ENCODE measurements around the gene PAQR4. TPM values are rescaled to one million over a fixed set of nuclear protein-coding genes. Genes with fewer than 3 reads are reported as not detected.

PAQR4 gene
- total and polyA plus RNA-seq, 2 donors (not counting 1 experiment from before 2014, with no cell fraction given), result 1.5 to 3.0 TPM

- no peaks in the 10 kb centered on the region for H3K9me3 ChIP-seq (ENCODE audit: control insufficient read depth, insufficient read depth, low read depth, low read length)
- no peaks in the 10 kb centered on the region for H4K20me1 ChIP-seq (ENCODE audit: control insufficient read depth, extremely low read depth, insufficient read depth, low read length)
- no peaks in the 10 kb centered on the region for H3K27me3 ChIP-seq (ENCODE audit: control insufficient read depth, insufficient read depth, low read length)
- H3K79me2 ChIP-seq (ENCODE audit: control insufficient read depth, insufficient read depth, low read length), result no peaks in the 10 kb centered on the region
- DNase-seq (ENCODE audit: low read depth in 2 of 2), result no peak
- no peaks in the 10 kb centered on the region for H3K4me1 ChIP-seq (ENCODE audit: control insufficient read depth, extremely low read depth, insufficient read depth, low read length)
- no peak overlapping the region for H3K4me2 ChIP-seq (ENCODE audit: extremely low read depth, insufficient read depth, low read length)
- TF ChIP-seq CTCF (conservative IDR thresholded peaks at IDR 0.05 in 1 of 2, IDR thresholded peaks at IDR 0.05 in 1 of 2; ENCODE audit: low read depth in 1 of 2, low read length in 2 of 2) (no peak), EZH2 (IDR thresholded peaks at IDR 0.05; ENCODE audit: low read length, missing control alignments) (no peak)
- H3K4me3 ChIP-seq (replicated peaks in 1 of 4; ENCODE audit: control extremely low read depth in 1 of 4, insufficient read depth in 1 of 4, low read depth in 3 of 4, low read length in 4 of 4), result no peak overlapping the region
- H3K27ac ChIP-seq (ENCODE audit: insufficient read depth, low read length), result no peak overlapping the region
- no peaks in the 10 kb centered on the region for H3K36me3 ChIP-seq (ENCODE audit: control insufficient read depth, insufficient read depth, low read length)
- H3K9ac ChIP-seq (ENCODE audit: insufficient read depth, low read length), result no peak overlapping the region
- no peak overlapping the region for H2AFZ ChIP-seq (ENCODE audit: low read length)
Measured at GRCh38 chr16:2992383-2993081, 23.4 kb downstream of the PAQR4 start.

DNA sequence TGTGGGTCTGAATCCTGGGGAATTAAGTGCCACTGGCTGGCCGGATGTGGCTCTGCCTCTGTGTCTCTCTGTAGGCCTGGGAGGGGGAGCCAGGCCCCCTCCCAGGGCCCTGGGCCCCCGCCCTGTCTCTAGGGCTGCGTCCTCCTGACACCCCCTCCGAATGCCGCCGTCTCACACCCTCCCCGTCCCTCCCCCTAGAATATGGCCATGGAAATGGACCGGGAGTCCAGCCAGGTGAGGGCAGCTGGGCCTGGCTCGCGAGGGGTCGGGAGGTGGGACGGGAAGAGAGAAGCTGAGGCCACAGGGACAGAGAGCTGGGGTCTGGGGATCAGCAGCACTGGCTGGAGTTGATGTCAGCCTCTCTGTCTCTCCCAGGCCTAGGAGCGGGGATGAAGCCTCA, 27.1 kb downstream of the PAQR4 start:
- no peak overlapping the region for H3K4me2 ChIP-seq (ENCODE audit: extremely low read depth, insufficient read depth, low read length)
- DNase-seq (ENCODE audit: low read depth in 2 of 2), result no peak
- H4K20me1 ChIP-seq (ENCODE audit: control insufficient read depth, extremely low read depth, insufficient read depth, low read length), result no peaks in the 10 kb centered on the region
- no peak overlapping the region for H3K4me3 ChIP-seq (replicated peaks in 1 of 4; ENCODE audit: control extremely low read depth in 1 of 4, insufficient read depth in 1 of 4, low read depth in 3 of 4, low read length in 4 of 4)
- no peak overlapping the region for H3K9ac ChIP-seq (ENCODE audit: insufficient read depth, low read length)
- H3K4me1 ChIP-seq (ENCODE audit: control insufficient read depth, extremely low read depth, insufficient read depth, low read length), result no peaks in the 10 kb centered on the region
- H3K79me2 ChIP-seq (ENCODE audit: control insufficient read depth, insufficient read depth, low read length), result no peaks in the 10 kb centered on the region
- no peaks in the 10 kb centered on the region for H3K36me3 ChIP-seq (ENCODE audit: control insufficient read depth, insufficient read depth, low read length)
- no peak overlapping the region for H3K27ac ChIP-seq (ENCODE audit: insufficient read depth, low read length)
- H3K9me3 ChIP-seq (ENCODE audit: control insufficient read depth, insufficient read depth, low read depth, low read length), result no peaks in the 10 kb centered on the region
- H3K27me3 ChIP-seq (ENCODE audit: control insufficient read depth, insufficient read depth, low read length), result no peaks in the 10 kb centered on the region
- H2AFZ ChIP-seq (ENCODE audit: low read length), result no peak overlapping the region
- TF ChIP-seq EZH2 (IDR thresholded peaks at IDR 0.05; ENCODE audit: low read length, missing control alignments), result no peak
- no peak for TF ChIP-seq CTCF (conservative IDR thresholded peaks at IDR 0.05 in 1 of 2, IDR thresholded peaks at IDR 0.05 in 1 of 2; ENCODE audit: low read depth in 1 of 2, low read length in 2 of 2)

- no peak overlapping the region for H3K27ac ChIP-seq (ENCODE audit: insufficient read depth, low read length)
- DNase-seq (ENCODE audit: low read depth in 2 of 2), result no peak
- no peak overlapping the region for H3K4me3 ChIP-seq (replicated peaks in 1 of 4; ENCODE audit: control extremely low read depth in 1 of 4, insufficient read depth in 1 of 4, low read depth in 3 of 4, low read length in 4 of 4)
- H3K4me2 ChIP-seq (ENCODE audit: extremely low read depth, insufficient read depth, low read length), result no peak overlapping the region
- H3K27me3 ChIP-seq (ENCODE audit: control insufficient read depth, insufficient read depth, low read length), result no peaks in the 10 kb centered on the region
- no peak for TF ChIP-seq EZH2 (IDR thresholded peaks at IDR 0.05; ENCODE audit: low read length, missing control alignments)
- no peak for TF ChIP-seq CTCF (conservative IDR thresholded peaks at IDR 0.05 in 1 of 2, IDR thresholded peaks at IDR 0.05 in 1 of 2; ENCODE audit: low read depth in 1 of 2, low read length in 2 of 2)
- H2AFZ ChIP-seq (ENCODE audit: low read length), result no peak overlapping the region
- no peaks in the 10 kb centered on the region for H4K20me1 ChIP-seq (ENCODE audit: control insufficient read depth, extremely low read depth, insufficient read depth, low read length)
- H3K79me2 ChIP-seq (ENCODE audit: control insufficient read depth, insufficient read depth, low read length), result no peaks in the 10 kb centered on the region
- no peaks in the 10 kb centered on the region for H3K36me3 ChIP-seq (ENCODE audit: control insufficient read depth, insufficient read depth, low read length)
- no peak overlapping the region for H3K9ac ChIP-seq (ENCODE audit: insufficient read depth, low read length)
- H3K4me1 ChIP-seq (ENCODE audit: control insufficient read depth, extremely low read depth, insufficient read depth, low read length), result no peaks in the 10 kb centered on the region
- H3K9me3 ChIP-seq (ENCODE audit: control insufficient read depth, insufficient read depth, low read depth, low read length), result no peaks in the 10 kb centered on the region
Measured at GRCh38 chr16:2999929-3000328, 30.8 kb downstream of the PAQR4 start.
